Ecto neural progenitor cell (in vitro differentiated cells): Measurements from ENCODE around the gene ASIP.
"Not testable (repeated sequence)": the region's sequence is repeated elsewhere in the genome, so short reads cannot be mapped to it uniquely, and the experiment has no call there.

Experiments used
- DNase-seq: peaks from one replicate; pipeline ENCODE4 v3.0.0-alpha.2; 2018; ENCODE audit warnings: low spot score

ASIP gene, protein sequence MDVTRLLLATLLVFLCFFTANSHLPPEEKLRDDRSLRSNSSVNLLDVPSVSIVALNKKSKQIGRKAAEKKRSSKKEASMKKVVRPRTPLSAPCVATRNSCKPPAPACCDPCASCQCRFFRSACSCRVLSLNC

GRCh38 chr20:34240693-34241615 lies at the start of gene ASIP:
Gene ASIP (plus strand): TSS chr20:34241423. CDS start chr20:34260375, 18,952 bp downstream.
- no peak for DNase-seq

DNA sequence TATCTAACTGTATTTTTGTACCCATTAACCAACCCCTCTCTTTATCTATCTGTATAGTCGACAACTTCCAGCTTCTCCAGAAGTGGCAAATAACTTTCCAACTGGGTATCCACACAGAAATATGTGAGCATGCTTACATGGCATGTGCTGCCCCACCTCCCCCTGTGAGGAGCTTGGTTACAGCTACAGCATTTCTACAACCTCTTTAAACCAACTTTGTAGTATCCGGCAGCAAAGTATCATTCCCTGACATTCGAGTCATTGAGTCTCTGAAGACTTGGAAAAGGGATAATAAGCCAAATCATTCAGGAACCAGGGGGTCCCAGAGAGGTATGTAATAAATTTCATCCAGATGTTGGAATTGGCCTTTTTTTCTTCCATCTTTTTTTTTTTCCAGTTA lies 48.2 kb upstream of the ASIP start:
- DNase-seq = no peak

- DNase-seq = no peak
Measured at GRCh38 chr20:34199183-34199582, 42.0 kb upstream of the ASIP start.

- no peak for DNase-seq
Measured at GRCh38 chr20:34200023-34200422, 41.2 kb upstream of the ASIP start.

- DNase-seq = no peak
Measured at GRCh38 chr20:34201531-34201930, 39.7 kb upstream of the ASIP start.

GRCh38 chr20:34205172-34205880 lies 35.9 kb upstream of the ASIP start:
- not testable (repeated sequence) for DNase-seq

DNA sequence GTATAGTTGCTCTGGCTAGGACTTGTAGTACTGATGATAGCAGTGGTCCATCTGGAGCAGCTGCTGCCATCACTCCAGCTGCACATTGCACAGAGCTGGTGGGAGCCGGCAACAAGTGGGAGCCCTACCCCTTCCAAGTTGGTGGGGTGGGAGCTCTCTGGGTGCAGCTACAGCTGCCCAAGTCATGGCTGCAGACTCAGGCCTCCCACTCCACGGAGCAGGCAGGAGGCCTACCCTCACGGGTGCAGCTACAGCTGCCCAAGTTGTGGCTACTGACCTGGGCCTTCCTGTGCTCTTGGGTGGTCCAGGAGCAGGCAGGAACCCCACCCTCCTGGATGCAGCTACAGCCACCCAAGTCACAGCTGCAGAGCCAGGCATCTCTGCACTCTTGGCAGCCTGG lies 32.1 kb upstream of the ASIP start:
- no peak for DNase-seq

DNA sequence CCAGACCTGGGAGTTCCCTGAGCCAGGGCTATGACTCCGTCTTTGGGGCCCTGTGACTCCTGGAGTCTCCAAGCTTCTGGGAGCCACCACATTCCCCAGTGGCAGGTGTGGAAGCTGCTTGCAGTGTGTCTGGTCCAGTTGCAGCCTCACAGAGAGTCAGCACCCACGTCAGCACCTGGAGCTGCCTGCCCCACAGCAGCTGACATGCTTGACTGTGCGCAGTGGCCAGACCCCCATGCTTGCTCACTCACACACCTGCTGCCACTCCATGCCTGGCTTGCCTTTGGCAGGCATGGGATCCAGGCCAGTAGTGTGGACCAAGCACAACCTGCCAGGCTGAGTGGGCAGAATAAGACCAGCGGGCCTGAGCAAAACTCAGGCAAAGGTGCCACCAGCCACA lies 31.0 kb upstream of the ASIP start:
- DNase-seq = no peak

DNA sequence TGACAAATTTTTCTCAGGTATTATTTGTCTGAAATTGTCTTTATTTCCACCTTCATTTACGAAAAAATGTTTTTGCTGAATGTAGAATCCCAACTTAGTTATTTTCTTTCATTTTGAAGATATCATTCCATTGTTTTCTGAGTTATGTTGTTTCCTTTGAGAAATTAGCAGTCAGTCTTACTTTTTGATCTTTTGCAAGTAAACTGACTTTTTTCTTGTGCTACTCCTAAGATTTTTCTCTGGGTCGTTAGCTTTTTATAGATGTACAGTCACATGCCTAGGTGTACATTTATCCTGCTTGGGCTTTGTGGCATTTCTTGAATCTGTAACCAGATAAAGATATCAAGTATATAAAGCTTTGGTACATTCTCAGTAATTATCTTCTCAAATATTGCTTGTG lies 29.6 kb upstream of the ASIP start:
- no peak for DNase-seq

GRCh38 chr20:34213213-34213612 lies 28.0 kb upstream of the ASIP start:
- DNase-seq = no peak

- DNase-seq = peak; percentile 87
Measured at GRCh38 chr20:34215711-34216381, 25.4 kb upstream of the ASIP start.

DNA sequence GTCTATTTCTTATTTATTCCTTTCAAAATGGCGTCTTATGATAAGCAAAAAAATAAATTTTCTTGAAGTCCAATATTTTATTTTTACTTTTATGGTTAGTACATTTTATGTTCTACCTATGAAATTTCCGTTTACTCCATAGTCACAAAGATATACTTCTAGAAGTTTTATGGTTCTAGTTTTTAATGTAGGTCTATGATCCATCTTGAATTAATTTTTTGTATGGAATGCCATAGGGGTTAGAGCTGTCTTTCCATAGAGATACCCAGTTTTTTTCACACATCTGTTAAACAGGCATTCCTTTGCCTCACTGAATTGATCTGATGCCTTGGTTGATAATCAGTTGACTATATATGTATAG lies 24.9 kb upstream of the ASIP start:
- DNase-seq = no peak

DNA sequence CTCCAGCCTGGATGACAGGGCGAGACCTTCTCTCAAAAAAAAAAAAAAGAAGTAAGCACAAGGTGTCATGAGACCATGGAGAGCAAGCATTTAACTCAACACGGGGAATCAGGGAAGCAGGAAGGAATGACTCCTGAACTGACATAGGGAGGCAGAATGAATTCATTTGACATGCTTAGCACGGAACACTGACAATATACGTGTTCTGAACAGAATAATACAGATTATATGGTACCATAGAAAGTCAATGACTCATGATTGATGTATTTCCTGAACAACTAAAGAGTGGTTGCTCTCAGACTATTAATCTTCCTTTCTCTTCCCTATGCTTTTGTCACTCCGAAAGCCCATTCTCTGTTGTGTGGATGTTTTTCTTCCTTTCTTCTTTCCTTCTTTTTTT lies 20.7 kb upstream of the ASIP start:
- no peak for DNase-seq

- no peak for DNase-seq
Measured at GRCh38 chr20:34222208-34222607, 19.0 kb upstream of the ASIP start.

DNA sequence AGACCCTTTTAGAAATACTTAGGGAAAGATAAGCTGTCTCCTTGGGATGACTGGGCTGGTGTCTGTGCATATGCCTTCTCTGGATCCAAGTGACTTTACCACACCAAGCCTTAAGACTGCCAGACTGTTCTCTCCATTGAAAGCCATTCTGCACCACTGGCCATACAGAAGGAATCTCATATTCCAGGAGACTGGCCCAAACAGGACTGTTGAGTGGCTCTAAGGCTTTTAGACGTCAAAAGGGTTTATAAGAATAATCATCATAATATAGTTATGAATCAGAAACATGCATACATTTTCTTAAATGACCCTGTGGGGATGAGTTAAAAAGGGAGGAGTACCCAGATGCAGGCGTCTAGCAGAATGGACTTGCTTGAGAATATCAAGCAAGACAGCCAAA lies 17.0 kb upstream of the ASIP start:
- DNase-seq = not testable (repeated sequence)

DNA sequence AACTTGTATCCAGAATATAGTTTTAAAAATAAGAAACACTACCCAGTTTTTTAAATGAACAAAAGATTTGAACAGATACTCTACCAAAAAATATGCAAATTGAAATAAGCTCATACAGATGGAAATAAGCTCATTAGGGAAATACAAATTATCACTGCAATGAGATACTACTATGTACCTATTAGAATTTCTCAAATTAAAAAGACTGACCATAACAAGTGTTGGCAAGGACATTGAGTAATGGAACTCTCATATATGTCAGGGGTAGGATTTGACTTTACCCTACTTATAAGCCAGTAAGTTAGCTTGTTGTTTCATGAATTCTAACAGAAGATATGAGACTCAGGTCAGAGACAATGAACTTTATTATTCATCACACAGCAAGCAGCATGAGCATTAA lies 9.6 kb upstream of the ASIP start:
- no peak for DNase-seq

DNA sequence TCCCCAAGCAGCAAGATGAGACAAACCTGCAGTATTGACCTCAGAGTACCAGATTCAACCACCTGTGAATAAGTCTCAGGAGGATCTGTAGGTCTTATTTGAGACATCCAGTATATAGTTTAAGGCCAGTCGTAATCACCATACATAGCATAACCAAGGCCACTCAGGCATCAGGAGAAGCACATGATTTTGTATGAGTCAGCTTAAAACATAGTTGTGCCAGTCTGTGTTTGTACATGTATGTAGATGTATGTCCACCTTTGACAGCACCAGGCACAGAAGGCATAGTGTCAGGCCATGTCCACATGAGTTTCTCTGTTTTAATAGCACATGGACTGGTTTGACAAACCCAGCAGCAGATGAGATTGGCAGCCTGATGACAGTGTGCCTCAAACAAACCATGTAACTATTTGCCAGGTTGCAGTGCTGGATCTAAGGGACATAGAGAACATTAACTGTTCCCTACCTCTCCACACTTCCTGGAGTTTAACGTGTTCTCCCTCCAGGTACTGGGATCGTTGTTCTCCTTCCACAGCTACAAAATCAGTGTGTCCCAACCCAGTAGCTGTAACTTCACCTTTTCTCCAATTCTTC lies 8.6 kb upstream of the ASIP start:
- no peak for DNase-seq

DNA sequence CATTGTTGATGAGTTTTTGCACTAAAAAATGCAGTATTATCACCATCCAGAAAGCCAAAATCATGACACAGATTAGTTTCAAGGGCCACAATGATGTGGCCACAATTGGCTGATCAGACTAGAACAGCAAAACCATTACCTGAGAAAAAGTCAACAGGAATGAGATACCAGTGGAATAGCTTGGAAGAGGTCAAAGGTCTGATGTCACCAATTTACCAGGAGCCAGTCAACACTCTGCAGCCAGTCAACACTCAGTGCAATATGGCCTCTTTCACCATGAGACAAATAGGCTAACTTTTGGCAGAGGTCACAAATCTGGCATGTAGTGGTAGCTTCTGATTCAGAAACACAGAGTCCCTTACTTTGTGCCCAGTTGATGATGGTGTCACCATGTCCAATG lies 7.5 kb upstream of the ASIP start:
- no peak for DNase-seq

DNA sequence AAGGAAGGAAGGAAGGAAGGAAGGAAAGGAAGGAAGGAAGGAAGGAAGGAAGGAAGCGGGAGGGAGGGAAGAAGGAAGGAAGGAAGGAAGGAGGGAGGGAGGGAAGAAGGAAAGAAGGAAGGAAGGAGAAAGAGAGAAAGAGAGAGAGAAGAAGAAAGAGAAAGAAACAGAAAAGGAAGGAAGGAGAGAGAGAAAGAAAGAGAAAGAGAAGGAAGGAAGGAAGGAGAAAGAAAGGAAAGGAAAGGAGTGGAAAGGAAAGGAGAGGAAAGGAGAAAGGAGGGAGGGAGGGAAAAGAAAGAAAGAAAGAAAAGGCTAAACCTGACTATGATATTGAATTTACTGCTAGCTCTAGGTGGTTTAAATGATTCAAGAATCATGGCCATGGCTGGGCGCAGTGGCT lies 5.3 kb upstream of the ASIP start:
- DNase-seq = no peak

DNA sequence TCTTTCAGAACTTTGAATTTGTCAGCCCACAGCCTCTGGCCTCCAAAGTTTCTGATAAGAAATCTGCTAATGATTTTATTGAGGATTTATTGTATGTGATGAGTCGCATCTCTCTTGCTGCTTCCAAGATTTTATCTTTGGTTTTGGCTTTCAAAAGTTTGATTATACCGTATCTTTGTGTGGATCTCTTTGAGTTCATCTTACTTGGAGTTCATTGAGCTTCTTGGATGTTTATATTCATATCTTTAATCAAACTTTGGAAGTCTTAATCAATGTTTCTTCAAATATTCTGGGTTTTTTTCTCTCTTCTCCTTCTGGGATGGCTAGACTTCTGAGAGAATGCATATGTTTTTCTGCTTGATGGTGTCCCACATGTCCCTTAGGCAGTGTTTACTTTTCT lies 3.3 kb upstream of the ASIP start:
- DNase-seq = no peak

DNA sequence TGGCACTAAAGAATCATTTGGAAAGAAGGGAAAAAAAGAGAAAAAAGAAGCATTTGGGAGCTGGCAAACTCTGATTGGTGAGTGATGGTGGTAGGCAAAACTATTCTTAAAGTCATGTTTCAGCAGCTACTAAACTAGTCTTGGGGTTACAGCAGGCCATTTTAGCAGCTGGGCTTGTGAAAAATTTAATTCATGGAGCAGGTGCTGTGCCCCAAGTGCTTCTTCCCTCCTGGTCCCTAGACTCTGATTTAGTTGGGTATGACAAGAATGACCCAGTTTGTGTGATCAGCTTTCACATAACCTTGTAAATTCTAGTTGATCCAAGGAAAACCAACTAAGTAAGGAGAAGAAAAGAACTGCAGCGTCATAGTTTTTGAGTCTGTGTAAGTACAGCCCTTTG lies 1.1 kb upstream of the ASIP start:
- DNase-seq = no peak

GRCh38 chr20:34242015-34242414 lies 792 bp downstream of the ASIP start:
- not testable (repeated sequence) for DNase-seq
